Activated T-cell treated with anti-CD3 and anti-CD28 coated beads, Interleukin-2, amount 50 U/mL, for 4 hours (primary cell): ENCODE measurements around the gene LRRC4C. TPM values are rescaled to one million over a fixed set of nuclear protein-coding genes. Genes with fewer than 3 reads are reported as not detected.

Experiments used
- ATAC-seq, 2 donors: fragments of 200-7000 bp; cut with Tn5 transposase; one replicate each; pipeline ENCODE4 v1.10.0; 2021
- DNase-seq: peaks from one replicate; pipeline ENCODE4 v3.0.0-alpha.2; 2020
- H3K27me3 Mint-ChIP-seq: one replicate; pipeline ENCODE4 v1.8.0; 2021; ENCODE audit warnings: low read depth, mixed read lengths
- H3K36me3 Mint-ChIP-seq: one replicate; pipeline ENCODE4 v1.8.0; 2022; ENCODE audit warnings: mixed read lengths; ENCODE audit not compliant: insufficient read depth
- H3K4me1 Mint-ChIP-seq: one replicate; pipeline ENCODE4 v1.8.0; 2021; ENCODE audit warnings: low read depth, mixed read lengths
- H3K4me3 Mint-ChIP-seq: one replicate; pipeline ENCODE4 v1.8.0; 2021; ENCODE audit warnings: mild to moderate bottlenecking, moderate library complexity, mixed read lengths
- H3K9me3 Mint-ChIP-seq: one replicate; pipeline ENCODE4 v1.8.0; 2021; ENCODE audit warnings: mixed read lengths
- total RNA-seq, 3 donors: library from RNA; stranded (reverse); gene quantifications; one replicate each; pipeline ENCODE4 v1.2.1, GENCODE V29; 2021

The LRRC4C gene
- total RNA-seq, 3 donors from 2014 or later: not detected

GRCh38 chr11:41451011-41451410 lies 8.4 kb downstream of the LRRC4C start:
- Mint-ChIP-seq H3K9me3 (peaks cover 1% of the 10 kb centered on the region), H3K4me3 (no peak overlapping the region), H3K27me3 (no peaks in the 10 kb centered on the region), H3K4me1 (no peaks in the 10 kb centered on the region), H3K36me3 (no peaks in the 10 kb centered on the region)
- no peak for DNase-seq
- ATAC-seq: no peak

GRCh38 chr11:41449483-41450050 lies 9.9 kb downstream of the LRRC4C start:
- Mint-ChIP-seq H3K4me3 (no peak overlapping the region), H3K36me3 (no peaks in the 10 kb centered on the region), H3K4me1 (no peaks in the 10 kb centered on the region), H3K27me3 (no peaks in the 10 kb centered on the region), H3K9me3 (peaks cover 3% of the 10 kb centered on the region)
- no peak for DNase-seq
- no peak for ATAC-seq

- no peaks in the 10 kb centered on the region for H3K27me3 Mint-ChIP-seq
- no peaks in the 10 kb centered on the region for H3K36me3 Mint-ChIP-seq
- peaks cover 7% of the 10 kb centered on the region for H3K9me3 Mint-ChIP-seq
- ATAC-seq: no peak
- no peaks in the 10 kb centered on the region for H3K4me1 Mint-ChIP-seq
- H3K4me3 Mint-ChIP-seq: no peak overlapping the region
- no peak for DNase-seq
Measured at GRCh38 chr11:41446566-41446965, 12.9 kb downstream of the LRRC4C start.

- no peak overlapping the region for H3K4me3 Mint-ChIP-seq
- H3K36me3 Mint-ChIP-seq: no peaks in the 10 kb centered on the region
- no peak for DNase-seq
- H3K9me3 Mint-ChIP-seq: peaks cover 7% of the 10 kb centered on the region
- ATAC-seq: no peak
- no peaks in the 10 kb centered on the region for H3K27me3 Mint-ChIP-seq
- no peaks in the 10 kb centered on the region for H3K4me1 Mint-ChIP-seq
Measured at GRCh38 chr11:41446107-41446506, 13.3 kb downstream of the LRRC4C start.

- H3K27me3 Mint-ChIP-seq: no peaks in the 10 kb centered on the region
- no peak overlapping the region for H3K4me3 Mint-ChIP-seq
- no peaks in the 10 kb centered on the region for H3K4me1 Mint-ChIP-seq
- no peak for DNase-seq
- H3K9me3 Mint-ChIP-seq: peaks cover 5% of the 10 kb centered on the region
- no peaks in the 10 kb centered on the region for H3K36me3 Mint-ChIP-seq
- no peak for ATAC-seq
Measured at GRCh38 chr11:41437006-41437490, 22.4 kb downstream of the LRRC4C start.

GRCh38 chr11:41435531-41435930 lies 23.9 kb downstream of the LRRC4C start:
- H3K36me3 Mint-ChIP-seq: no peaks in the 10 kb centered on the region

GRCh38 chr11:41431784-41432183 lies 27.7 kb downstream of the LRRC4C start:
- Mint-ChIP-seq H3K4me1 (no peaks in the 10 kb centered on the region), H3K9me3 (peaks cover 4% of the 10 kb centered on the region), H3K27me3 (no peaks in the 10 kb centered on the region), H3K4me3 (no peak overlapping the region), H3K36me3 (no peaks in the 10 kb centered on the region)
- no peak for ATAC-seq
- no peak for DNase-seq

More at GRCh38 chr11:41435531-41435930, 23.9 kb downstream of the LRRC4C start:
- Mint-ChIP-seq H3K9me3 (peaks cover 5% of the 10 kb centered on the region), H3K4me3 (no peak overlapping the region), H3K4me1 (no peaks in the 10 kb centered on the region), H3K27me3 (no peaks in the 10 kb centered on the region)
- no peak for ATAC-seq
- no peak for DNase-seq

GRCh38 chr11:41419901-41420300 lies 39.6 kb downstream of the LRRC4C start:
- H3K27me3 Mint-ChIP-seq: no peaks in the 10 kb centered on the region
- no peaks in the 10 kb centered on the region for H3K4me1 Mint-ChIP-seq
- no peaks in the 10 kb centered on the region for H3K36me3 Mint-ChIP-seq
- ATAC-seq: no peak
- DNase-seq: no peak
- no peak overlapping the region for H3K4me3 Mint-ChIP-seq
- H3K9me3 Mint-ChIP-seq: no peaks in the 10 kb centered on the region

- Mint-ChIP-seq H3K9me3 (peaks cover 2% of the 10 kb centered on the region), H3K36me3 (no peaks in the 10 kb centered on the region), H3K4me3 (no peak overlapping the region), H3K4me1 (no peaks in the 10 kb centered on the region), H3K27me3 (no peaks in the 10 kb centered on the region)
- ATAC-seq: no peak
- DNase-seq: no peak
Measured at GRCh38 chr11:41414771-41415440, 44.5 kb downstream of the LRRC4C start.

GRCh38 chr11:41413843-41414242 lies 45.6 kb downstream of the LRRC4C start:
- no peak for ATAC-seq
- H3K4me1 Mint-ChIP-seq: no peaks in the 10 kb centered on the region
- H3K9me3 Mint-ChIP-seq: peaks cover 5% of the 10 kb centered on the region
- no peaks in the 10 kb centered on the region for H3K36me3 Mint-ChIP-seq
- H3K27me3 Mint-ChIP-seq: no peaks in the 10 kb centered on the region
- no peak for DNase-seq
- no peak overlapping the region for H3K4me3 Mint-ChIP-seq

GRCh38 chr11:41405812-41406211 lies 53.6 kb downstream of the LRRC4C start:
- ATAC-seq: no peak
- H3K36me3 Mint-ChIP-seq: no peaks in the 10 kb centered on the region
- no peaks in the 10 kb centered on the region for H3K4me1 Mint-ChIP-seq
- H3K27me3 Mint-ChIP-seq: no peaks in the 10 kb centered on the region
- H3K4me3 Mint-ChIP-seq: no peak overlapping the region
- H3K9me3 Mint-ChIP-seq: peaks cover 16% of the 10 kb centered on the region
- no peak for DNase-seq

GRCh38 chr11:41404109-41404508 lies 55.3 kb downstream of the LRRC4C start:
- ATAC-seq: no peak
- DNase-seq: no peak

GRCh38 chr11:41403458-41403857 lies 56.0 kb downstream of the LRRC4C start:
- Mint-ChIP-seq H3K36me3 (no peaks in the 10 kb centered on the region), H3K27me3 (no peaks in the 10 kb centered on the region), H3K4me3 (no peak overlapping the region), H3K4me1 (no peaks in the 10 kb centered on the region), H3K9me3 (peaks cover 14% of the 10 kb centered on the region)
- ATAC-seq: no peak
- DNase-seq: no peak

More at GRCh38 chr11:41404109-41404508, 55.3 kb downstream of the LRRC4C start:
- H3K36me3 Mint-ChIP-seq: no peaks in the 10 kb centered on the region
- peaks cover 14% of the 10 kb centered on the region for H3K9me3 Mint-ChIP-seq
- no peaks in the 10 kb centered on the region for H3K4me1 Mint-ChIP-seq
- H3K27me3 Mint-ChIP-seq: no peaks in the 10 kb centered on the region
- no peak overlapping the region for H3K4me3 Mint-ChIP-seq

GRCh38 chr11:41400819-41401382 lies 58.6 kb downstream of the LRRC4C start:
- ATAC-seq (no peak), DNase-seq (no peak)
- Mint-ChIP-seq H3K36me3 (no peaks in the 10 kb centered on the region), H3K27me3 (no peaks in the 10 kb centered on the region), H3K4me1 (no peaks in the 10 kb centered on the region), H3K9me3 (peaks cover 14% of the 10 kb centered on the region), H3K4me3 (no peak overlapping the region)

GRCh38 chr11:41400124-41400523 lies 59.3 kb downstream of the LRRC4C start:
- ATAC-seq (no peak), DNase-seq (no peak)
- no peaks in the 10 kb centered on the region for H3K27me3 Mint-ChIP-seq
- no peaks in the 10 kb centered on the region for H3K36me3 Mint-ChIP-seq
- no peak overlapping the region for H3K4me3 Mint-ChIP-seq
- H3K4me1 Mint-ChIP-seq: no peaks in the 10 kb centered on the region
- peaks cover 14% of the 10 kb centered on the region for H3K9me3 Mint-ChIP-seq
